GM18526 (cell line): ENCODE data around the gene EPB41L1.

ENCODE experiments used
- POLR2A ChIP-seq: IDR thresholded peaks from 3 replicates; pipeline ENCODE4 v1.6.1; 2011; ENCODE audit not compliant: insufficient read length; ENCODE audit errors: extremely low read depth

EPB41L1 gene

GRCh38 chr20:36170542-36171215 lies 16.1 kb downstream of the EPB41L1 start:
- no peak for TF ChIP-seq POLR2A

- TF ChIP-seq POLR2A, result no peak
These were observed 19.0 kb downstream of the EPB41L1 start for GRCh38 chr20:36173451-36173933.

GRCh38 chr20:36175016-36175415 lies 20.5 kb downstream of the EPB41L1 start:
- no peak for TF ChIP-seq POLR2A

GRCh38 chr20:36175475-36175995 lies 21.0 kb downstream of the EPB41L1 start:
- no peak for TF ChIP-seq POLR2A

GRCh38 chr20:36177716-36178115 lies 23.2 kb downstream of the EPB41L1 start:
- TF ChIP-seq POLR2A, result no peak

GRCh38 chr20:36179170-36179945 lies 24.8 kb downstream of the EPB41L1 start:
- no peak for TF ChIP-seq POLR2A

- TF ChIP-seq POLR2A, result no peak
These were observed 25.8 kb downstream of the EPB41L1 start for GRCh38 chr20:36180323-36180722.

GRCh38 chr20:36181934-36182603 lies 27.5 kb downstream of the EPB41L1 start:
- TF ChIP-seq POLR2A, result no peak

- TF ChIP-seq POLR2A, result no peak
These were observed 28.1 kb downstream of the EPB41L1 start for GRCh38 chr20:36182604-36183154.

- TF ChIP-seq POLR2A, result no peak
These were observed 28.8 kb downstream of the EPB41L1 start for GRCh38 chr20:36183155-36183944.

GRCh38 chr20:36184816-36185776 lies 30.6 kb downstream of the EPB41L1 start:
- TF ChIP-seq POLR2A, result no peak

GRCh38 chr20:36193977-36194712 lies 39.6 kb downstream of the EPB41L1 start:
- no peak for TF ChIP-seq POLR2A

GRCh38 chr20:36196676-36197075 lies 42.1 kb downstream of the EPB41L1 start:
- TF ChIP-seq POLR2A, result no peak

- no peak for TF ChIP-seq POLR2A
These were observed 42.7 kb downstream of the EPB41L1 start for GRCh38 chr20:36197271-36197670.
